Measurements from ENCODE around the gene RPL4. TPM values are rescaled to one million over a fixed set of nuclear protein-coding genes. Genes with fewer than 3 reads are reported as not detected.

Gene RPL4
- 3,215 TPM for total RNA-seq

DNA sequence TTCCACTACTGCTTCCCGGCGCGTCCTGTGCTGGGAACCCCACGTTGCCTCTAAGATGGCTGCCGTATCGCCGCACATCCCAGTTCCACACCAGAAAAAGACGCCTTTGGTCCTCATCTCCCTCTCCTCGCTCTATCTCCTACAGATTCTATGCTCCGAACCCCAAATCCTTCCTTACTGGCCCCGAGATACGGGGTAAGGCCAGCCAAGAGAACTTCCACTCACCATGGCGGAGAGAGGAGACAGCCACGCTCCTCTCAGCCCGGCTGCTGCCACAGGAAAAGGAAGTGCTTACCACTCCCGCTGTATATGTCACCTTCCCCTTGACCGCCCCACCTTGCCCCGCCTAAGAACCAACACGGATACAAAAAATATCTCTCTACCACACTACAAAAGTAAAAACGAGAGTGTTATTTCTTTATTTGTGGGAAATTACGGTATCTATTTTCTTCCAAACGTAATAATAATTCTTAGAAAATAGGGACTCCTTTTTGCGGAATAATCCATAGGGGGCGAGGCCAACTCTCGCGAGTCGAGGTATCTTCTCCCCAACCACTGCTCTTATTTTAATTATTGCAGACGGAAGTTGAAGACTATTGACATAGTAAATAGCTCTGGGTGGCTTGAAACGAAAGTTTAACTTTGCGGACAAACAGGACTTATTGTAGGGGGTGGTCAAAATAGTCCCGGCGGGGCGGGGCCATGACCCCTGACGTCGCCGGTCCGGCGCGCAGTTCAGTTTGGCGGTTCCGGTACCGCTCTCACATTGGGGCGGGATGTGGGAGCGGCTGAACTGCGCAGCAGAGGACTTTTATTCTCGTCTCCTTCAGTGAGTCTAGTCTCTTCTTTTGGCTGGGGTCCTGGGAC is at the start of gene RPL4, which contains the start of gene ZWILCH:
Gene RPL4 (minus strand): TSS at position 293 of the 867 bp plus-strand sequence. CDS start 65 bp downstream, at position 228.
Gene ZWILCH (plus strand): TSS at position 764 of the 867 bp plus-strand sequence. CDS start 13 bp downstream, at position 777.

DNA sequence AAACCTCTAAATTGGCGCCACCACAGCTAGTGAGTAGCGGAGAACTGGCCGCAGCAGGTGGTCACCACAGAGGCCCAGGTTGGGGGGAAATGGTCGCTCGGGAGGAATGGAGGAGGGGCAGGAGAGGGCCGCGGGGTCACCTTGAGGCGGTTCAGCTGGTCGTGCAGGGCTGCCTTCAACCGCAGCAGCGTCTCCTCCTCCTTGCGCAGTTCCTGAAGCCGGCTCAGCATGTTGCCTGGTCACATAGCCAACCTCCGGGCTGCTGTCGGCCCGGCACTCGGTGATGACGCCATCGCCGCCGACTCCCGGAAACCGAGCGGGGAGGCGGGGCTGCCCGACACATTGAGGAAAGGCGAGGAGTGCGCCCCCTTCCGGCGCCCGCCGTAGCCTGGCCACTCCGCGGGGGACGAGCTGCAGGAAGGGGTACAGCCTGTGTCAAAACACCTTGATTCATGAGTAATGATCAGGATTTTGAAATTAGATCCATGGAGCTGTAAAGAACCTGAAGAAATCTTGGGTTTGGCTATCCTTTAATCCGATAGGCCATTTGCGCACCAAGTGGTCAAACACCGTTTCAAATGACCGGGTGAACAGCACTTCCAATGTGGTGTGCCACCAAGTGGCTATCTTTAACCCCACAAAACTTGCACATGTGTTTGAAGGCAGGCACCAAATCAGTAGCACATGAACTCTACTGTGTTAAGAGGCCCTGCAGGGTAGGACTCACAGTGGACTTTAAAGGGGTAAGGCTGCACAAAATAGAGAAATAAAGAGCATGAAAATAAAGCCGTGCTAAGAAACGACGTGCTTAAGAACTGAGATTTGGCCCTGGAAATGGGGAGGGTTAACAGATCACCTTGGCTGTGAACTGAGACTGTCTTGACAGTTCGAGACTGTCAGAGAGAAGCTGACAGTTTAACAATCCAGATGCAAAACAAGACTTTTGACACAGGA is 6.9 kb downstream of the RPL4 start, which contains the start of gene SNAPC5:
Gene SNAPC5 (minus strand): TSS at position 261 of the 954 bp plus-strand sequence. CDS start 31 bp downstream, at position 230.

Other genes starting within 250 kb of the RPL4 start
- gene DIS3L, start 211.3 kb downstream of the RPL4 start, total RNA-seq: 48.4 TPM
- gene TIPIN, start 148.2 kb downstream of the RPL4 start, total RNA-seq: 23.7 TPM
- 27.0 TPM for gene MAP2K1, start 117.9 kb downstream of the RPL4 start, total RNA-seq
- gene SNAPC5, start 7.1 kb downstream of the RPL4 start, total RNA-seq: 28.8 TPM
- gene ZWILCH, start 471 bp upstream of the RPL4 start, total RNA-seq: 18.3 TPM
- gene LCTL, start 61.1 kb upstream of the RPL4 start, total RNA-seq: 17.3 TPM
- gene SMAD6, start 197.4 kb upstream of the RPL4 start, total RNA-seq: 21.2 TPM

All from camera-type eye (tissue), 1 donor.